22Rv1 (cell line): Measurements from ENCODE around the gene TRAPPC2.

Experiments
- H3K27ac ChIP-seq: fragments of 450-650 bp; 2 replicates; pipeline ENCODE4 v1.5.1; 2017
- CTCF ChIP-seq: fragments of 450-650 bp; IDR thresholded peaks from 2 replicates; pipeline ENCODE4 v1.5.1; 2017; ENCODE audit warnings: mild to moderate bottlenecking
- ZFX ChIP-seq: fragments of 450-650 bp; IDR thresholded peaks from 2 replicates; pipeline ENCODE4 v1.6.1; 2017; ENCODE audit warnings: antibody characterized with exemption, borderline replicate concordance

The TRAPPC2 gene

GRCh38 chrX:13697455-13697854, 37.0 kb downstream of the TRAPPC2 start:
- no peak overlapping the region for H3K27ac ChIP-seq
- TF ChIP-seq CTCF: no peak
- no peak for TF ChIP-seq ZFX

GRCh38 chrX:13695601-13696115, 38.8 kb downstream of the TRAPPC2 start:
- no peak for TF ChIP-seq ZFX
- no peak for TF ChIP-seq CTCF
- H3K27ac ChIP-seq: no peak overlapping the region

GRCh38 chrX:13694983-13695382, 39.4 kb downstream of the TRAPPC2 start:
- TF ChIP-seq CTCF (no peak), ZFX (no peak)
- H3K27ac ChIP-seq: no peak overlapping the region

GRCh38 chrX:13694359-13694758, 40.1 kb downstream of the TRAPPC2 start:
- no peak overlapping the region for H3K27ac ChIP-seq
- no peak for TF ChIP-seq CTCF
- TF ChIP-seq ZFX: no peak

- TF ChIP-seq CTCF: no peak
- TF ChIP-seq ZFX: no peak
- no peak overlapping the region for H3K27ac ChIP-seq
Observed at GRCh38 chrX:13693341-13693961, 41.0 kb downstream of the TRAPPC2 start.

- TF ChIP-seq ZFX (no peak), CTCF (no peak)
- H3K27ac ChIP-seq: no peak overlapping the region
Observed at GRCh38 chrX:13692771-13693231, 41.6 kb downstream of the TRAPPC2 start.

- TF ChIP-seq ZFX (no peak), CTCF (no peak)
- no peak overlapping the region for H3K27ac ChIP-seq
Observed at GRCh38 chrX:13691841-13692371, 42.5 kb downstream of the TRAPPC2 start.
